ENCODE measurements around the gene BBIP1.
"Not testable (repeated sequence)": the region's sequence is repeated elsewhere in the genome, so short reads cannot be mapped to it uniquely, and the experiment has no call there.

BBIP1 gene

GRCh38 chr10:110871298-110872084 is 47.5 kb downstream of the BBIP1 start, which contains the start of gene PDCD4:
Gene PDCD4, plus strand, starts transcription at chr10:110871928. Its CDS starts 4,100 bp downstream, at chr10:110876028.
- TF ChIP-seq, protein P1, sequence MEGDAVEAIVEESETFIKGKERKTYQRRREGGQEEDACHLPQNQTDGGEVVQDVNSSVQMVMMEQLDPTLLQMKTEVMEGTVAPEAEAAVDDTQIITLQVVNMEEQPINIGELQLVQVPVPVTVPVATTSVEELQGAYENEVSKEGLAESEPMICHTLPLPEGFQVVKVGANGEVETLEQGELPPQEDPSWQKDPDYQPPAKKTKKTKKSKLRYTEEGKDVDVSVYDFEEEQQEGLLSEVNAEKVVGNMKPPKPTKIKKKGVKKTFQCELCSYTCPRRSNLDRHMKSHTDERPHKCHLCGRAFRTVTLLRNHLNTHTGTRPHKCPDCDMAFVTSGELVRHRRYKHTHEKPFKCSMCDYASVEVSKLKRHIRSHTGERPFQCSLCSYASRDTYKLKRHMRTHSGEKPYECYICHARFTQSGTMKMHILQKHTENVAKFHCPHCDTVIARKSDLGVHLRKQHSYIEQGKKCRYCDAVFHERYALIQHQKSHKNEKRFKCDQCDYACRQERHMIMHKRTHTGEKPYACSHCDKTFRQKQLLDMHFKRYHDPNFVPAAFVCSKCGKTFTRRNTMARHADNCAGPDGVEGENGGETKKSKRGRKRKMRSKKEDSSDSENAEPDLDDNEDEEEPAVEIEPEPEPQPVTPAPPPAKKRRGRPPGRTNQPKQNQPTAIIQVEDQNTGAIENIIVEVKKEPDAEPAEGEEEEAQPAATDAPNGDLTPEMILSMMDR (IDR thresholded peaks at IDR 0.05; ENCODE audit: extremely low read depth, missing control alignments), result no peak
- DNase-seq (ENCODE audit: low spot score), result peak; percentile 90

- TF ChIP-seq, protein P1 (IDR thresholded peaks at IDR 0.05; ENCODE audit: extremely low read depth, missing control alignments), result no peak
- no peak for DNase-seq (ENCODE audit: low spot score)
Measured at GRCh38 chr10:110870823-110871297, 48.1 kb downstream of the BBIP1 start.

- TF ChIP-seq, protein P1 (IDR thresholded peaks at IDR 0.05; ENCODE audit: extremely low read depth, missing control alignments), result no peak
- DNase-seq (ENCODE audit: low spot score), result no peak
Measured at GRCh38 chr10:110868981-110869380, 50.0 kb downstream of the BBIP1 start.

- TF ChIP-seq, protein P1 (IDR thresholded peaks at IDR 0.05; ENCODE audit: extremely low read depth, missing control alignments), result no peak
- no peak for DNase-seq (ENCODE audit: low spot score)
Measured at GRCh38 chr10:110867807-110868465, 51.0 kb downstream of the BBIP1 start.

GRCh38 chr10:110867011-110867806 is 51.8 kb downstream of the BBIP1 start:
- DNase-seq (ENCODE audit: low spot score), result not testable (repeated sequence)

- no peak for DNase-seq (ENCODE audit: low spot score)
- TF ChIP-seq, protein P1 (IDR thresholded peaks at IDR 0.05; ENCODE audit: extremely low read depth, missing control alignments), result no peak
Measured at GRCh38 chr10:110865809-110866482, 53.0 kb downstream of the BBIP1 start.

DNA sequence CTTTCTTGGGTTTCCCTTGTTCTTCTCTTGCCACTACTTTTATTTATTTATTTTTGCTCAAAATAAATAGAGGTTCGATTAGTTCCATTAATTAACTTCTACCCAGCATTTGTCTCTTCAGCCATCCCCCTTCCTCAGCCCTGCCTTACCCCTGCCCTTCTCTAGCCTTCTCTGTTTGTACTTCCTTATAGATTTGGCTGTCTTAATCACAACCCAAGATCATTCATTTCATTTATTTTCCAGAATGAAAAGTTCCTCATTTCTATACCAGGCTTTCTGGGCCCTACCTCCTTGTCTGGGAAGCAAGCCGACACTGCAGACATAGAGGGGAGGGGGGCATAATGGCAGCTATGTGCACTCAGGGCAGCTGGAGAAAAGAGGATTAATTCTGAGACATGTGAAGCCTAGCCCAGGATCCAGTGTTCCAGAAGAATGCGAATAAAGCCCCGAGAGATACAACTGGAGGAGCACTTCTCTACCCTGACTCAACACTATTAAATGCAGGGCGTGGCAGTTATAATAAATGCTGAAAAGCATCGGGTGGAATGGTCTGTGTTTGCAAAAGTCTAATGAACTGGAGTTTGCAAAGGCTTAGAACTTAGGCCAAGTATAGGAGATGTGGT is 53.7 kb downstream of the BBIP1 start:
- no peak for DNase-seq (ENCODE audit: low spot score)
- TF ChIP-seq, protein P1 (IDR thresholded peaks at IDR 0.05; ENCODE audit: extremely low read depth, missing control alignments), result no peak
